IMR-90 (cell line): Measurements from ENCODE around the gene BTBD9. TPM values are rescaled to one million over a fixed set of nuclear protein-coding genes. Genes with fewer than 3 reads are reported as not detected.

Source experiments
- ATAC-seq: fragments of 200-7000 bp; cut with Tn5 transposase; 2 replicates; pipeline ENCODE4 v1.9.1; 2020; ENCODE audit warnings: low read depth, mild to moderate bottlenecking, moderate library complexity
- BruUV-seq: library from RNA; stranded (reverse); fragments of 400-500 nt; replicated peaks from 2 replicates; lab custom pipeline; 2021; lab: Mats Ljungman, UMichigan
- CTCF ChIA-PET: fragments of 300-600 bp; formaldehyde crosslinking; extraction: SDS; loops from one replicate; lab custom pipeline; 2021; ENCODE audit warnings: antibody characterized with exemption; lab: Yijun Ruan, JAX
- POLR2A ChIA-PET: fragments of 300-600 bp; sonication (Branson Sonifier 250); formaldehyde crosslinking; loops from one replicate; lab custom pipeline; 2022; ENCODE audit warnings: antibody characterized with exemption; ENCODE audit not compliant: unreplicated experiment; lab: Charles Lee
- DNase-seq: peaks from one replicate; pipeline ENCODE4 v3.0.0; 2013
- H2AFZ ChIP-seq: replicated peaks from 2 replicates; pipeline ENCODE3; 2013; ENCODE audit warnings: low read length, mild to moderate bottlenecking; ENCODE audit not compliant: poor library complexity
- H2AK5ac ChIP-seq: 2 replicates; pipeline ENCODE4 v1.6.1; 2013; ENCODE audit warnings: low read depth, low read length, inconsistent platforms
- H2AK9ac ChIP-seq: replicated peaks from 2 replicates; pipeline ENCODE3; 2013; ENCODE audit warnings: mild to moderate bottlenecking, low read depth, low read length, moderate library complexity; ENCODE audit not compliant: poor library complexity
- H2BK120ac ChIP-seq: 2 replicates; pipeline ENCODE4 v1.6.1; 2013; ENCODE audit warnings: low read depth, low read length, inconsistent platforms
- H2BK15ac ChIP-seq: 3 replicates; pipeline ENCODE4 v1.6.1; 2013; ENCODE audit warnings: low read depth, low read length, inconsistent platforms
- H2BK20ac ChIP-seq: 2 replicates; pipeline ENCODE4 v1.6.1; 2013; ENCODE audit warnings: low read depth, mild to moderate bottlenecking, inconsistent platforms, low read length, moderate library complexity
- H2BK5ac ChIP-seq: 2 replicates; pipeline ENCODE4 v1.6.1; 2013; ENCODE audit warnings: mild to moderate bottlenecking, low read depth, low read length, inconsistent platforms; ENCODE audit not compliant: poor library complexity, severe bottlenecking
- H3K14ac ChIP-seq: replicated peaks from 2 replicates; pipeline ENCODE4 v1.6.1; 2013; ENCODE audit warnings: low read depth, low read length, inconsistent platforms
- H3K18ac ChIP-seq: 2 replicates; pipeline ENCODE4 v1.6.1; 2013; ENCODE audit warnings: low read depth, low read length, control low read depth
- H3K23ac ChIP-seq: 2 replicates; pipeline ENCODE4 v1.6.1; 2013; ENCODE audit warnings: low read depth, low read length, inconsistent platforms
- H3K27ac ChIP-seq: 2 replicates; pipeline ENCODE4 v1.5.1; 2013; ENCODE audit warnings: mild to moderate bottlenecking, control low read depth, low read length; ENCODE audit not compliant: insufficient read depth
- H3K27me3 ChIP-seq: 2 replicates; pipeline ENCODE4 v1.6.1; 2013; ENCODE audit warnings: low read length; ENCODE audit not compliant: control insufficient read depth, insufficient read depth
- H3K36me3 ChIP-seq: 2 replicates; pipeline ENCODE4 v1.6.1; 2013; ENCODE audit warnings: low read length, mixed read lengths; ENCODE audit not compliant: control insufficient read depth, insufficient read depth
- H3K4ac ChIP-seq: 2 replicates; pipeline ENCODE4 v1.6.1; 2013; ENCODE audit warnings: low read depth, low read length, inconsistent platforms
- H3K4me1 ChIP-seq: 2 replicates; pipeline ENCODE4 v1.6.1; 2013; ENCODE audit warnings: low read length, mixed read lengths; ENCODE audit not compliant: control insufficient read depth, insufficient read depth
- H3K4me2 ChIP-seq: 2 replicates; pipeline ENCODE4 v1.6.1; 2013; ENCODE audit warnings: low read depth, mild to moderate bottlenecking, control low read depth, low read length, moderate library complexity
- H3K4me3 ChIP-seq: 2 replicates; pipeline ENCODE4 v1.5.1; 2013; ENCODE audit warnings: low read depth, mild to moderate bottlenecking, control low read depth, low read length, moderate library complexity; ENCODE audit not compliant: insufficient read depth
- H3K56ac ChIP-seq: 2 replicates; pipeline ENCODE4 v1.6.1; 2013; ENCODE audit warnings: low read length, inconsistent platforms; ENCODE audit not compliant: insufficient read depth; ENCODE audit errors: extremely low read depth
- H3K79me1 ChIP-seq, 2 experiments: 2 replicates each; pipeline ENCODE4 v1.6.1; 2013; ENCODE audit warnings: low read length in 2 of 2, inconsistent platforms in 1 of 2, low read depth in 1 of 2
- H3K9ac ChIP-seq: 2 replicates; pipeline ENCODE4 v1.6.1; 2013; ENCODE audit warnings: low read depth, low read length, control low read depth
- H3K9me1 ChIP-seq: 2 replicates; pipeline ENCODE4 v1.6.1; 2013; ENCODE audit warnings: low read length, inconsistent platforms; ENCODE audit not compliant: insufficient read depth
- H3K9me3 ChIP-seq: 2 replicates; pipeline ENCODE4 v1.6.1; 2013; ENCODE audit warnings: low read length; ENCODE audit not compliant: control insufficient read depth, insufficient read depth
- H4K20me1 ChIP-seq: 2 replicates; pipeline ENCODE4 v1.6.1; 2013; ENCODE audit warnings: low read length, inconsistent platforms; ENCODE audit not compliant: insufficient read depth
- H4K5ac ChIP-seq: 2 replicates; pipeline ENCODE4 v1.6.1; 2013; ENCODE audit warnings: mild to moderate bottlenecking, low read depth, low read length, control low read depth
- H4K8ac ChIP-seq, 2 experiments: 2 replicates each; pipeline ENCODE4 v1.6.1; 2013; ENCODE audit warnings: low read depth in 2 of 2, low read length in 2 of 2, control low read depth in 1 of 2, inconsistent platforms in 1 of 2
- H4K91ac ChIP-seq: 2 replicates; pipeline ENCODE4 v1.6.1; 2013; ENCODE audit warnings: low read depth, low read length, inconsistent platforms; ENCODE audit not compliant: insufficient read depth
- CEBPB ChIP-seq: IDR thresholded peaks from 2 replicates; pipeline ENCODE4 v1.6.1; 2012; ENCODE audit warnings: low read depth, low read length, improper control_type of control experiment
- ELK1 ChIP-seq: fragments of 150-350 bp; IDR thresholded peaks from 2 replicates; pipeline ENCODE4 v1.6.1; 2016; ENCODE audit warnings: low read depth, mild to moderate bottlenecking, low read length, moderate library complexity, borderline replicate concordance
- WGBS, 2 experiments: methylation state at CpG; one replicate each; pipeline versions ENCODE4 v1.1.5 to v1.1.7; 2013; ENCODE audit warnings: missing lambda C conversion rate in 2 of 2; ENCODE audit not compliant: insufficient read length in 1 of 2; ENCODE audit errors: extremely low coverage in 2 of 2; 5-methylcytosine and 5-hydroxymethylcytosine counted together
- dilution Hi-C: fragments of 300-500 bp; cut with HindIII; formaldehyde crosslinking; loops from one replicate; pipeline ENCODE4 v1.14.3; 2018; ENCODE audit warnings: low sequenced_read_pairs; ENCODE audit not compliant: unreplicated experiment
- in situ Hi-C: fragments of 300-500 bp; cut with MboI; formaldehyde crosslinking; loops from 3 replicates; pipeline ENCODE4 v1.14.3; 2019; ENCODE audit warnings: low sequenced_read_pairs, inconsistent platforms, mixed read lengths
- intact Hi-C: fragments of 100-400 bp; cut with micrococcal nuclease; formaldehyde crosslinking; loops from 2 replicates; pipeline ENCODE4 v1.10.0; 2022
- polyA plus RNA-seq, 3 experiments: library from polyadenylated mRNA; depleted of rRNA; stranded (reverse); fragments of >200 nt; gene quantifications; 2 replicates each; pipeline ENCODE4 v1.2.3, GENCODE V29; 2012; ENCODE audit warnings: low replicate concordance in 1 of 3
- total RNA-seq: library from RNA; depleted of rRNA; stranded (reverse); fragments of >200 nt; gene quantifications from 2 replicates; pipeline ENCODE4 v1.2.3, GENCODE V29; 2012

Gene BTBD9
- total and polyA plus RNA-seq, 2 of the 4 experiments (the other 2 are of a cell fraction), result 4.1 to 22.0 TPM

DNA sequence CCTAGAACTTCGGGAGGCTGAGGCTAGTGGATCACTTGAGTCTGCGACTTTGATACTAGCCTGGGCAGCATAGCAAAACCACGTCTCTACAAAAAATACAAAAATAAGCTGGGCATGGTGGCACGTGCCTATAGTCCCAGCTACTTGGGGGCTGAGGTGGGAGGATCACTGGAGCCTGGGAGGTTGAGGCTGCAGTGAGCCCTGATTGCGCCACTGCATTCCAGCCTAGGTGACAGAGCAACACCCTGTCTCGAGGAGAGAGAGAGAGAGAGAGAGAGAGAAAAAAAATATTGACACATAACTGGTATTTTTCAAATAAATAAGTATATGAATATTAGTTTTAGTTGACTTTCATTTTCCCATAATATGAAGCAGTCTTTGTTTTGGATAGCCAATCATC lies 222.2 kb downstream of the BTBD9 start:
- H3K4me3 ChIP-seq, result no peak overlapping the region
- POLR2A ChIA-PET, result no interaction called here
- no peak overlapping the region for H3K18ac ChIP-seq
- H2BK20ac ChIP-seq, result no peak overlapping the region
- no peak overlapping the region for H3K56ac ChIP-seq
- intact Hi-C loops (no loop called here), dilution Hi-C loops (no loop called here), in situ Hi-C loops (no loop called here)
- H3K4me2 ChIP-seq, result no peak overlapping the region
- DNase-seq (no peak), ATAC-seq (no peak)
- no peak overlapping the region for H2BK15ac ChIP-seq
- no peak overlapping the region for H4K5ac ChIP-seq
- H4K8ac ChIP-seq, result no peak overlapping the region
- H3K27me3 ChIP-seq, result no peaks in the 10 kb centered on the region
- H3K36me3 ChIP-seq, result no peaks in the 10 kb centered on the region
- no peak overlapping the region for H4K91ac ChIP-seq
- H2AK5ac ChIP-seq, result no peak overlapping the region
- H4K20me1 ChIP-seq, result no peaks in the 10 kb centered on the region
- peaks cover 2% of the 10 kb centered on the region; the same call in 1 of the 2 replicates for H3K9me1 ChIP-seq
- H2BK5ac ChIP-seq, result no peak overlapping the region
- H2AK9ac ChIP-seq, result no peak overlapping the region
- 0 out of 2 replicates have a peak, but pooled peaks have one; percentile 1 for TF ChIP-seq CEBPB
- TF ChIP-seq ELK1, result no peak
- no peak overlapping the region for H2AFZ ChIP-seq
- H3K14ac ChIP-seq, result no peak overlapping the region
- H3K79me1 ChIP-seq, result no peaks in the 10 kb centered on the region
- CTCF ChIA-PET, result no interaction called here
- no peak overlapping the region for H3K23ac ChIP-seq
- no peaks in the 10 kb centered on the region for H3K4me1 ChIP-seq
- H2BK120ac ChIP-seq, result no peak overlapping the region
- no TSS peak for BruUV-seq
- no peak overlapping the region for H3K9ac ChIP-seq
- H3K27ac ChIP-seq, result no peak overlapping the region
- no peak overlapping the region for H3K4ac ChIP-seq
- WGBS, 2 experiments, result no CpG with 5 or more reads among the region's 6 CpGs
- H3K9me3 ChIP-seq, result no peaks in the 10 kb centered on the region
